CD14-positive monocyte (primary cell): ENCODE measurements around the gene MAPK14. TPM values are rescaled to one million over a fixed set of nuclear protein-coding genes. Genes with fewer than 3 reads are reported as not detected.
A peak's percentile ranks its signal among the peaks of the same experiment; 100 is the strongest.
"Not testable (repeated sequence)": the region's sequence is repeated elsewhere in the genome, so short reads cannot be mapped to it uniquely, and the experiment has no call there.

ENCODE experiments used
- DNase-seq, 3 donors: peaks; one replicate each; pipeline ENCODE4 v3.0.0-alpha.2; 2011 to 2022
- H2AFZ ChIP-seq: 2 replicates; pipeline ENCODE4 v1.6.0; 2012; ENCODE audit warnings: mild to moderate bottlenecking, low read depth, low read length, inconsistent platforms; ENCODE audit not compliant: insufficient read depth, poor library complexity, severe bottlenecking
- H3K27ac ChIP-seq, 2 donors: 1 replicate in 1 of 2; 2 replicates in 1 of 2; pipeline ENCODE4 v1.5.1; 2012 to 2013; ENCODE audit warnings: low read length in 2 of 2, control low read depth in 1 of 2, inconsistent platforms in 1 of 2, low read depth in 1 of 2, mild to moderate bottlenecking in 1 of 2
- H3K27me3 ChIP-seq, 2 donors: one replicate each; pipeline versions ENCODE4 v1.6.0 to v1.6.1; 2011 to 2013; ENCODE audit warnings: low read length in 2 of 2; ENCODE audit not compliant: control insufficient read depth in 2 of 2, insufficient read depth in 2 of 2
- H3K36me3 ChIP-seq, 2 donors: replicated peaks in 1 of 2; 1 replicate in 1 of 2; 2 replicates in 1 of 2; pipeline versions ENCODE4 v1.5.1 to v1.6.1; 2012 to 2013; ENCODE audit warnings: low read length in 2 of 2, control low read depth in 1 of 2, inconsistent platforms in 1 of 2, mild to moderate bottlenecking in 1 of 2; ENCODE audit not compliant: insufficient read depth in 2 of 2, control insufficient read depth in 1 of 2
- H3K4me1 ChIP-seq, 2 donors: 1 replicate in 1 of 2; 2 replicates in 1 of 2; pipeline versions ENCODE4 v1.5.1 to v1.6.1; 2012 to 2013; ENCODE audit warnings: low read length in 2 of 2, control low read depth in 1 of 2, inconsistent platforms in 1 of 2, mild to moderate bottlenecking in 1 of 2, moderate library complexity in 1 of 2; ENCODE audit not compliant: insufficient read depth in 2 of 2, control insufficient read depth in 1 of 2
- H3K4me2 ChIP-seq: replicated peaks from 2 replicates; pipeline ENCODE3; 2012; ENCODE audit warnings: low read length, moderate library complexity, mild to moderate bottlenecking; ENCODE audit not compliant: poor library complexity, severe bottlenecking; ENCODE audit errors: extremely low read depth
- H3K4me3 ChIP-seq, 3 experiments: fragments of 200-600 bp in 1 of 3; sonication (generic) in 1 of 3; replicated peaks in 1 of 3; 1 replicate in 2 of 3; 2 replicates in 1 of 3; pipeline ENCODE4 v1.5.1; 2011 to 2013; ENCODE audit warnings: low read length in 3 of 3, mild to moderate bottlenecking in 3 of 3, control low read depth in 2 of 3, low read depth in 2 of 3, inconsistent platforms in 1 of 3, moderate library complexity in 1 of 3
- H3K79me2 ChIP-seq: 2 replicates; pipeline ENCODE4 v1.6.0; 2012; ENCODE audit warnings: mild to moderate bottlenecking, control low read depth, inconsistent platforms, low read length, moderate library complexity; ENCODE audit not compliant: insufficient read depth
- H3K9ac ChIP-seq: 2 replicates; pipeline ENCODE4 v1.6.0; 2017; ENCODE audit warnings: low read length, mild to moderate bottlenecking; ENCODE audit not compliant: insufficient read depth, poor library complexity, severe bottlenecking
- H3K9me3 ChIP-seq, 2 donors: replicated peaks in 1 of 2; 1 replicate in 1 of 2; 2 replicates in 1 of 2; pipeline versions ENCODE4 v1.5.1 to v1.6.1; 2012 to 2013; ENCODE audit warnings: low read length in 2 of 2, control low read depth in 1 of 2; ENCODE audit not compliant: control insufficient read depth in 1 of 2, insufficient read depth in 1 of 2
- H4K20me1 ChIP-seq: 2 replicates; pipeline ENCODE4 v1.6.0; 2012; ENCODE audit warnings: mild to moderate bottlenecking, low read length, control low read depth, moderate library complexity; ENCODE audit not compliant: insufficient read depth
- H3K27ac Mint-ChIP-seq, 7 donors: one replicate each; pipeline ENCODE4 v1.8.0; 2020; ENCODE audit warnings: mild to moderate bottlenecking in 7 of 7, mixed read lengths in 7 of 7, moderate library complexity in 6 of 7, inconsistent platforms in 2 of 7
- H3K27me3 Mint-ChIP-seq, 3 donors: one replicate each; pipeline ENCODE4 v1.8.0; 2021 to 2022; ENCODE audit warnings: low read depth in 3 of 3, mild to moderate bottlenecking in 3 of 3, mixed read lengths in 3 of 3, moderate library complexity in 3 of 3, inconsistent platforms in 1 of 3
- H3K36me3 Mint-ChIP-seq, 2 donors: one replicate each; pipeline ENCODE4 v1.8.0; 2020; ENCODE audit warnings: mixed read lengths in 2 of 2, inconsistent platforms in 1 of 2, mild to moderate bottlenecking in 1 of 2
- H3K4me1 Mint-ChIP-seq: one replicate; pipeline ENCODE4 v1.8.0; 2020; ENCODE audit warnings: mild to moderate bottlenecking, mixed read lengths
- H3K4me3 Mint-ChIP-seq, 2 donors: one replicate each; pipeline ENCODE4 v1.8.0; 2020; ENCODE audit warnings: mild to moderate bottlenecking in 2 of 2, mixed read lengths in 2 of 2, moderate library complexity in 1 of 2
- H3K9me3 Mint-ChIP-seq, 7 donors: one replicate each; pipeline ENCODE4 v1.8.0; 2020 to 2022; ENCODE audit warnings: mixed read lengths in 7 of 7, mild to moderate bottlenecking in 6 of 7, moderate library complexity in 6 of 7, inconsistent platforms in 2 of 7
- CTCF ChIP-seq: fragments of 200-600 bp; IDR thresholded peaks from one replicate; pipeline ENCODE4 v1.8.0; 2022; ENCODE audit warnings: antibody characterized with exemption, mild to moderate bottlenecking
- WGBS: methylation state at CpG from one replicate; pipeline ENCODE4 v1.1.5; 2013; ENCODE audit warnings: missing lambda C conversion rate; ENCODE audit not compliant: insufficient coverage; 5-methylcytosine and 5-hydroxymethylcytosine counted together
- intact Hi-C, 2 donors: fragments of 100-400 bp; cut with micrococcal nuclease; formaldehyde crosslinking; loops; one replicate each; pipeline versions ENCODE4 v1.15.0 to v1.15.1; 2023
- polyA plus RNA-seq, 3 donors: library from polyadenylated mRNA; depleted of rRNA in 1 of 3; unstranded in 2 of 3; stranded (reverse) in 1 of 3; fragments of 300-500 nt in 2 of 3; fragments of >200 nt in 1 of 3; fragmentation: Illumina TruSeq in 2 of 3; gene quantifications; 1 replicate in 2 of 3; 2 replicates in 1 of 3; pipeline ENCODE4 v1.2.3, GENCODE V29; 2012 to 2021

The MAPK14 gene
- polyA plus RNA-seq, 3 donors, result 56.6 to 96.6 (median 83.7) TPM

- no peak for DNase-seq
- Mint-ChIP-seq H3K36me3 (peaks cover 8 to 12% of the 10 kb centered on the region in 2 donors), H3K27ac (no peak overlapping the region), H3K4me3 (no peak overlapping the region), H3K4me1 (peaks cover 1% of the 10 kb centered on the region), H3K27me3 (peaks cover 0 to 4% (median 2%) of the 10 kb centered on the region in 3 donors), H3K9me3 (no peaks in the 10 kb centered on the region)
- H3K79me2 ChIP-seq, result no peaks in the 10 kb centered on the region
- no peaks in the 10 kb centered on the region for H3K9me3 ChIP-seq
- H3K4me3 ChIP-seq, result no peak overlapping the region
- intact Hi-C loops, result no loop called here
- no peak overlapping the region for H3K27ac ChIP-seq
- H3K36me3 ChIP-seq, result peaks cover 0 to 4% of the 10 kb centered on the region in 2 donors
- no peak overlapping the region for H3K9ac ChIP-seq
- H2AFZ ChIP-seq, result no peak overlapping the region
- H4K20me1 ChIP-seq, result no peaks in the 10 kb centered on the region
- H3K4me2 ChIP-seq, result no peak overlapping the region
- 96% methylated on average over 3 of the region's 6 CpGs for WGBS
- TF ChIP-seq CTCF, result no peak
- H3K4me1 ChIP-seq, result no peaks in the 10 kb centered on the region
- no peaks in the 10 kb centered on the region for H3K27me3 ChIP-seq
Observed at GRCh38 chr6:35980991-35981645, 46.5 kb upstream of the MAPK14 start.

GRCh38 chr6:35984701-35985100 lies 42.9 kb upstream of the MAPK14 start:
- Histone ChIP-seq H3K4me1 (no peaks in the 10 kb centered on the region), H3K4me2 (no peak overlapping the region), H3K4me3 (no peak overlapping the region), H3K9ac (no peak overlapping the region), H2AFZ (no peak overlapping the region), H3K27me3 (no peaks in the 10 kb centered on the region), H3K9me3 (no peaks in the 10 kb centered on the region), H3K27ac (no peak overlapping the region), H3K79me2 (no peaks in the 10 kb centered on the region), H4K20me1 (no peaks in the 10 kb centered on the region), H3K36me3 (no peaks in the 10 kb centered on the region)
- peak overlapping the region in 1 of 7 donors; percentile 14 for H3K27ac Mint-ChIP-seq
- no peak for TF ChIP-seq CTCF
- H3K36me3 Mint-ChIP-seq, result peaks cover 11 to 13% of the 10 kb centered on the region in 2 donors
- H3K4me1 Mint-ChIP-seq, result no peaks in the 10 kb centered on the region
- H3K9me3 Mint-ChIP-seq, result no peaks in the 10 kb centered on the region
- intact Hi-C loops, result no loop called here
- DNase-seq, result no peak
- H3K27me3 Mint-ChIP-seq, result peaks cover 0 to 4% (median 3%) of the 10 kb centered on the region in 3 donors
- WGBS, result 100% methylated on average over 2 of the region's 4 CpGs
- no peak overlapping the region for H3K4me3 Mint-ChIP-seq

- H3K79me2 ChIP-seq, intact Hi-C loops, H3K9me3 Mint-ChIP-seq, H4K20me1 ChIP-seq, H3K27ac Mint-ChIP-seq, H3K4me1 ChIP-seq, H3K9me3 ChIP-seq, DNase-seq, H3K36me3 ChIP-seq, H3K27me3 ChIP-seq, H2AFZ ChIP-seq, H3K4me1 Mint-ChIP-seq, H3K4me3 Mint-ChIP-seq, H3K4me3 ChIP-seq, H3K27me3 Mint-ChIP-seq, H3K9ac ChIP-seq, H3K27ac ChIP-seq, H3K4me2 ChIP-seq: not testable (repeated sequence)
- peaks cover 15 to 16% of the 10 kb centered on the region in 2 donors for H3K36me3 Mint-ChIP-seq
- no CpG with 5 or more reads among the region's 9 CpGs for WGBS
Observed at GRCh38 chr6:35988047-35988446, 39.6 kb upstream of the MAPK14 start.
